PC-3 (cell line): ENCODE measurements around the gene NLGN1. TPM values are rescaled to one million over a fixed set of nuclear protein-coding genes. Genes with fewer than 3 reads are reported as not detected.
A peak's percentile ranks its signal among the peaks of the same experiment; 100 is the strongest.

Source experiments
- ATAC-seq: fragments of 200-7000 bp; cut with Tn5 transposase; 2 replicates; pipeline ENCODE4 v1.9.1; 2020; ENCODE audit warnings: mild to moderate bottlenecking, moderate library complexity
- BruUV-seq: library from RNA; stranded (reverse); fragments of 400-500 nt; replicated peaks from 2 replicates; lab custom pipeline; 2021; lab: Mats Ljungman, UMichigan
- CTCF ChIA-PET: fragments of 300-600 bp; sonication (Branson Sonifier 250); formaldehyde crosslinking; loops from one replicate; lab custom pipeline; 2022; ENCODE audit warnings: antibody characterized with exemption; lab: Charles Lee
- POLR2A ChIA-PET: fragments of 300-600 bp; sonication (Branson Sonifier 250); formaldehyde crosslinking; loops from one replicate; lab custom pipeline; 2022; ENCODE audit warnings: antibody characterized with exemption; ENCODE audit not compliant: unreplicated experiment; lab: Charles Lee
- DNase-seq: peaks from one replicate; pipeline ENCODE4 v3.0.0-alpha.2; 2015
- H2AFZ ChIP-seq: fragments of 300-600 bp; sonication (generic); 2 replicates; pipeline ENCODE4 v1.6.0; 2016; ENCODE audit warnings: antibody characterized with exemption, low read length
- H3F3A ChIP-seq: fragments of 300-600 bp; sonication (generic); one replicate; pipeline ENCODE4 v1.6.0; 2017; ENCODE audit warnings: antibody characterized with exemption, low read length, control low read depth, mild to moderate bottlenecking; ENCODE audit not compliant: unreplicated experiment
- H3K27ac ChIP-seq: fragments of 300-600 bp; sonication (generic); 2 replicates; pipeline ENCODE4 v1.5.1; 2016; ENCODE audit warnings: mild to moderate bottlenecking, low read length
- H3K27me3 ChIP-seq: fragments of 300-600 bp; sonication (generic); 2 replicates; pipeline ENCODE4 v1.6.1; 2016; ENCODE audit warnings: low read length, mixed read lengths
- H3K36me3 ChIP-seq: fragments of 300-600 bp; sonication (generic); 2 replicates; pipeline ENCODE4 v1.6.1; 2016; ENCODE audit warnings: low read depth, mixed run types, low read length, mixed read lengths
- H3K4me1 ChIP-seq: fragments of 300-600 bp; sonication (generic); 2 replicates; pipeline ENCODE4 v1.5.1; 2016; ENCODE audit warnings: low read length; ENCODE audit not compliant: insufficient read depth
- H3K4me2 ChIP-seq: fragments of 300-600 bp; sonication (generic); 2 replicates; pipeline ENCODE4 v1.6.0; 2016; ENCODE audit warnings: low read length
- H3K4me3 ChIP-seq: fragments of 300-600 bp; sonication (generic); 2 replicates; pipeline ENCODE4 v1.5.1; 2016; ENCODE audit warnings: mild to moderate bottlenecking, low read length, mixed read lengths
- H3K79me2 ChIP-seq: fragments of 300-600 bp; sonication (generic); 2 replicates; pipeline ENCODE4 v1.6.1; 2017; ENCODE audit warnings: low read length, mixed read lengths
- H3K9ac ChIP-seq: fragments of 300-600 bp; sonication (generic); 2 replicates; pipeline ENCODE4 v1.6.0; 2016; ENCODE audit warnings: mild to moderate bottlenecking, low read length
- H3K9me2 ChIP-seq: fragments of 300-600 bp; sonication (generic); replicated peaks from 2 replicates; pipeline ENCODE4 v1.6.1; 2016; ENCODE audit warnings: mixed run types, low read length, mixed read lengths
- H3K9me3 ChIP-seq: fragments of 300-600 bp; sonication (generic); 2 replicates; pipeline ENCODE4 v1.6.1; 2016; ENCODE audit warnings: low read length, mixed read lengths
- H4K20me1 ChIP-seq: fragments of 300-600 bp; sonication (generic); 2 replicates; pipeline ENCODE4 v1.6.1; 2016; ENCODE audit warnings: low read length, mixed read lengths
- CTCF ChIP-seq: fragments of 300-600 bp; sonication (generic); conservative IDR thresholded peaks from 2 replicates; pipeline ENCODE4 v1.5.1; 2017; ENCODE audit warnings: antibody characterized with exemption, low read depth, mild to moderate bottlenecking, low read length
- EZH2 ChIP-seq: fragments of 300-600 bp; sonication (generic); IDR thresholded peaks from one replicate; pipeline ENCODE4 v1.6.1; 2017; ENCODE audit warnings: antibody characterized with exemption, mild to moderate bottlenecking, low read length; ENCODE audit not compliant: unreplicated experiment
- EZH2phosphoT487 ChIP-seq: fragments of 300-600 bp; sonication (generic); IDR thresholded peaks from 2 replicates; pipeline ENCODE4 v1.6.1; 2018; ENCODE audit warnings: mild to moderate bottlenecking, antibody characterized with exemption, low read length, borderline replicate concordance
- intact Hi-C: fragments of 100-400 bp; cut with micrococcal nuclease; formaldehyde crosslinking; loops from 2 replicates; pipeline ENCODE4 v1.9.0; 2023
- total RNA-seq: library from RNA; depleted of rRNA; stranded (reverse); fragments of >200 nt; gene quantifications from 2 replicates; pipeline ENCODE4 v1.2.3, GENCODE V29; 2014

NLGN1 gene
- total RNA-seq, 1 experiment from 2014 or later = 0.77 TPM

GRCh38 chr3:173547070-173547469 lies 149.5 kb downstream of the NLGN1 start:
- Histone ChIP-seq H3K4me3 (no peak overlapping the region), H3K9ac (no peak overlapping the region), H4K20me1 (no peaks in the 10 kb centered on the region), H3K4me2 (no peak overlapping the region), H3K36me3 (no peaks in the 10 kb centered on the region), H3K4me1 (no peaks in the 10 kb centered on the region), H2AFZ (no peak overlapping the region), H3K9me2 (no peaks in the 10 kb centered on the region), H3F3A (no peaks in the 10 kb centered on the region), H3K27ac (no peak overlapping the region), H3K27me3 (peaks cover 28% of the 10 kb centered on the region), H3K79me2 (no peaks in the 10 kb centered on the region), H3K9me3 (no peaks in the 10 kb centered on the region)
- ATAC-seq (no peak), DNase-seq (no peak)
- ChIA-PET POLR2A (no interaction called here), CTCF (no interaction called here)
- no TSS peak for BruUV-seq
- intact Hi-C loops = no loop called here
- TF ChIP-seq CTCF = no peak
- TF ChIP-seq EZH2phosphoT487 = no peak
- no peak for TF ChIP-seq EZH2

- CTCF ChIA-PET = no interaction called here
- Histone ChIP-seq H3K4me2 (peak overlapping the region; percentile 33; the same call in 1 of the 2 replicates), H3K4me3 (0 out of 2 replicates have a peak overlapping the region, but pooled peaks have one; percentile 9), H3K27ac (no peak overlapping the region), H3K9ac (no peak overlapping the region), H3K9me3 (no peaks in the 10 kb centered on the region), H3K27me3 (peaks cover 24% of the 10 kb centered on the region; the same call in 1 of the 2 replicates), H3K79me2 (no peaks in the 10 kb centered on the region), H3K9me2 (no peaks in the 10 kb centered on the region), H2AFZ (no peak overlapping the region), H3K36me3 (no peaks in the 10 kb centered on the region), H3F3A (no peaks in the 10 kb centered on the region), H4K20me1 (no peaks in the 10 kb centered on the region), H3K4me1 (no peaks in the 10 kb centered on the region)
- TF ChIP-seq CTCF = no peak
- DNase-seq (no peak), ATAC-seq (no peak)
- BruUV-seq = no TSS peak
- POLR2A ChIA-PET = no interaction called here
- intact Hi-C loops = no loop called here
These were observed 150.7 kb downstream of the NLGN1 start for GRCh38 chr3:173548261-173548660.

- no TSS peak for BruUV-seq
- H3K4me2 ChIP-seq = no peak overlapping the region
- ATAC-seq = 0 out of 2 replicates have a peak, but pooled peaks have one; percentile 38
- H3K27me3 ChIP-seq = 0 out of 2 replicates have a peak, but pooled peaks cover 7% of the 10 kb centered on the region
- no peak for DNase-seq
- no peaks in the 10 kb centered on the region for H3K36me3 ChIP-seq
- no peak overlapping the region for H3K9ac ChIP-seq
- H3F3A ChIP-seq = no peaks in the 10 kb centered on the region
- H3K79me2 ChIP-seq = no peaks in the 10 kb centered on the region
- no peaks in the 10 kb centered on the region for H4K20me1 ChIP-seq
- intact Hi-C loops = no loop called here
- H3K27ac ChIP-seq = no peak overlapping the region
- ChIA-PET POLR2A (no interaction called here), CTCF (no interaction called here)
- no peaks in the 10 kb centered on the region for H3K9me3 ChIP-seq
- no peaks in the 10 kb centered on the region for H3K9me2 ChIP-seq
- peak overlapping the region; percentile 11; the same call in 1 of the 2 replicates for H2AFZ ChIP-seq
- TF ChIP-seq CTCF (no peak), EZH2 (no peak), EZH2phosphoT487 (no peak)
- H3K4me3 ChIP-seq = no peak overlapping the region
- no peaks in the 10 kb centered on the region for H3K4me1 ChIP-seq
These were observed 155.0 kb downstream of the NLGN1 start for GRCh38 chr3:173552526-173552925.
